Stimulated activated naive CD8-positive, alpha-beta T cell treated with anti-CD3 and anti-CD28 coated beads, Interleukin-15, amount 100 ng/mL, for 72 hours (primary cell): Measurements from ENCODE around the gene TAC3.
"Not testable (repeated sequence)": the region's sequence is repeated elsewhere in the genome, so short reads cannot be mapped to it uniquely, and the experiment has no call there.

Source experiments
- ATAC-seq: fragments of 150-1000 bp; cut with Tn5 transposase; 2 replicates; pipeline ENCODE4 v1.10.0; 2021; ENCODE audit warnings: mild to moderate bottlenecking, moderate library complexity
- DNase-seq, 2 donors: peaks; one replicate each; pipeline ENCODE4 v3.0.0; 2021 to 2022
- H3K27ac Mint-ChIP-seq, 2 donors: one replicate each; pipeline ENCODE4 v1.8.0; 2022; ENCODE audit warnings: mild to moderate bottlenecking in 2 of 2, mixed read lengths in 2 of 2, moderate library complexity in 2 of 2
- H3K27me3 Mint-ChIP-seq: one replicate; pipeline ENCODE4 v1.8.0; 2022; ENCODE audit warnings: mixed read lengths
- H3K4me1 Mint-ChIP-seq: one replicate; pipeline ENCODE4 v1.8.0; 2022; ENCODE audit warnings: mild to moderate bottlenecking, mixed read lengths
- H3K4me3 Mint-ChIP-seq, 2 donors: one replicate each; pipeline ENCODE4 v1.8.0; 2022; ENCODE audit warnings: mild to moderate bottlenecking in 2 of 2, mixed read lengths in 2 of 2, moderate library complexity in 1 of 2
- H3K9me3 Mint-ChIP-seq, 2 donors: one replicate each; pipeline ENCODE4 v1.8.0; 2022; ENCODE audit warnings: mixed read lengths in 2 of 2

Gene TAC3

DNA sequence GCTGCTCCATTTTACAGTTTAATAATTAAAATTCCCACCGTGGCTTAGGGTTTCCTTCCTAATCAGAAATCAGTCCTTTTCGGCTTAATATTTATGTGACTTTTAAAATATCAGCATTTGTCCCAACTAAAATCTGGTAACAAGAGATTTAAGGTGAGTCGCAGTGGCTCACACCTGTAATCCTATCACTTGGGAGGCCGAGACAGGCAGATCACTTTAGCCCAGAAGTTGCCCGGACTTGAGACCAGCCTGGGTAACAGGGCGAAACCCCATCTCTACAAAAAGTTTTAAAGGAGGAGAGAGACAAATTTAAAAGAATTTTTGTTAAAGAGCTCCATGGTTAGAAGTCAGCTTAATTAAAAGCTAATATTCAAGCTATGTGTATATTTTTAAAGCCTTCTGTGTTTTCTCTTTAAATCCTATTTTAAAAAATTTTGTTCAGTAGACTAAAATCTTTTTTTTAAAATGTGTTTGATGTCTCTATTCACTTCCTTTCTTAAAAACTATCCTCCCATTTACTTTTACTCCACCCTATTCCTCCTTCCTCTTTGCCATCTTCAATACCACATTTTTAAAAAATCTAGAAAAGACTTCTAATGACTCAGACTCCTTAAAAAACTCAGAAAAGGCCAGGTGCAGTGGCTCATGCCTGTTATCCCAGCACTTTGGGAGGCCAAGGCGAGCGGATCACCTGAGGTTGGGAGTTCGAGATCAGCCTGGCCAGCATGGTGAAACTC is 3.8 kb upstream of the TAC3 start:
- H3K27ac Mint-ChIP-seq: peak overlapping the region in 1 of 2 donors; percentile 10

DNA sequence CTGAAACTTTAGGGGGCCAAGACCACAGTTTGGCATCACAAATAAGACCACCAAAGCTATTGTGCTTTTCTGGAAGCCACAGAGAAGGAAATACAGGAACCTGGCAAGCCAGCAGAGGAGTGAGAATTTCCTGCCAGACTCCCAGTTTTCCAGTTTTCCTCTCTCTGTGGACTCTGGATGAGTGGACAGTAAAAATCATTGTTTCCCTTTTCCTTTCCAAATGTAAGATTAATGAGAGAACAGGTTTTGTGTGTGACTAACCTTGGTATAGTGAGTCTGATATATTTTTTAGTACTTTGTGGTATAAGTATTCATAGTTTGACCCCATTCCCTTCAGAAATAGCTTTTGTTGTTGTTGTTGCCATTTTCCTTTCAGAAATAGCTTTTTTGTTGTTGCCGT is 2.6 kb upstream of the TAC3 start:
- ATAC-seq: no peak
- no peaks in the 10 kb centered on the region for H3K9me3 Mint-ChIP-seq
- peaks cover 17% of the 10 kb centered on the region for H3K27me3 Mint-ChIP-seq
- H3K27ac Mint-ChIP-seq: no peak overlapping the region
- H3K4me3 Mint-ChIP-seq: no peak overlapping the region
- DNase-seq: no peak
- no peaks in the 10 kb centered on the region for H3K4me1 Mint-ChIP-seq

More for the DNA sequence above, 3.8 kb upstream of the TAC3 start:
- Mint-ChIP-seq H3K4me3 (no peak overlapping the region), H3K4me1 (no peaks in the 10 kb centered on the region), H3K27me3 (peaks cover 5% of the 10 kb centered on the region), H3K9me3 (no peaks in the 10 kb centered on the region)
- no peak for DNase-seq
- ATAC-seq: no peak

DNA sequence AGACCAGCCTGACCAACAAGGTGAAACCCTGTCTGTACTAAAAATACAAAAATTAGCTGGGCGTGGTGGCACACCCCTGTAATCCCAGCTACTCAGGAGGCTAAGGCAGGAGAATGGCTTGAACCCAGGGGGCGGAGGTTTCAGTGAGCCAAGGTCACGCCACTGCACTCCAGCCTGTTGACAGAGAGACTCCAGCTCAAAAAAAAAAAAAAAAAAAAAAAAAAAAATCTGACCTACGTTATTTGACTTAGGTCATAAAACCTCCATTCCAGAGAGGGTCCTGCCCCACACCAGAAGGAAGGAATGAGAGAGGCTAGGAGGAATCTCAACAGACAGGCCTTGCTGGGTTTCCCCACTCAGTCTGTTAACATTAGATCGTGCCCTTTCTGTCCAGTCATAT is 2.0 kb upstream of the TAC3 start:
- not testable (repeated sequence) for ATAC-seq, DNase-seq, H3K4me1 Mint-ChIP-seq, H3K4me3 Mint-ChIP-seq, H3K27ac Mint-ChIP-seq, H3K9me3 Mint-ChIP-seq
- peaks cover 21% of the 10 kb centered on the region for H3K27me3 Mint-ChIP-seq

DNA sequence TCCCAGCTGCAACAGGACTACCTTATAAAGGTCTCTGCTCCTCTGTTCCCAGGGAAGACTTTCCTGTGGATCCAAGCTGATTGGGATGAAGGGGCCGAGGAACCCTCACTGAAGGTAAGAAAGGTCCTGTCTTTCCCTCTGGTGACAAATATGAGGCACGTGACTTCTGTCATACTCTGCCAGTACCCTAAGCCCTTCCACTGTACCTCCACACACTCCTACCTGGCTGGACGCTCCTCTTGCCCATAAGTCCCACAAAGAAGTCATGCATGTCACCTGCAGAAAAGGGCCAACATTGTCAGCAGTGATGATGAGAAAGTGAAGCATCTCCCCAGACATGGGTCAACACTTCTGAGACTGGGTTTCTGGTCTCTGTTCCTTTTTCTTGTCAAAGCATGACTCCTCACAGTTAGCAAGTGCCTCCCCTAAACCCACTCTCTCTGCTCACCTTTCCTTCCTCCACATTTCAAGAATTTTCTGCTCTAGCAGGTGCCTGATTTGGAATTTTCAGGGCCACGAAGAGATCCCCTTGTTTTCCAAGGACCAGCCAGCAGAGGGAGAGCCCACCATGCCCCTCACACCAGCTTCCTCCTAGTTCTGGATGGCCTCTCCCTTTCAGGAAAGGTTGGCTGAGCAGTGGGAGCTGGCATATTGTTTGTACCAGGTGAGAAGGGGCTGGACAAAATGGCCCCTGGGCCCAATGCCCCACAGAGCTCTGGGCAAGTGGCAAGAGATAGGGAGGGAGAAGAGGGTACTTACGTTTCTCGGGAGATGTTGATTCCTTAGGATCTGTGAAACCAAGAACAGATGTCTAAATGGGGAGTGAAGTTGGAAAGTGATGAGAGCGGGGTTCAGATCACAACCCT is 3.5 kb downstream of the TAC3 start:
- H3K4me3 Mint-ChIP-seq: no peak overlapping the region
- ATAC-seq (no peak), DNase-seq (no peak)
- peak overlapping the region in 1 of 2 donors; percentile 36 for H3K27ac Mint-ChIP-seq
- no peaks in the 10 kb centered on the region for H3K9me3 Mint-ChIP-seq
- H3K27me3 Mint-ChIP-seq: peaks cover 21% of the 10 kb centered on the region
- H3K4me1 Mint-ChIP-seq: peaks cover 30% of the 10 kb centered on the region

DNA sequence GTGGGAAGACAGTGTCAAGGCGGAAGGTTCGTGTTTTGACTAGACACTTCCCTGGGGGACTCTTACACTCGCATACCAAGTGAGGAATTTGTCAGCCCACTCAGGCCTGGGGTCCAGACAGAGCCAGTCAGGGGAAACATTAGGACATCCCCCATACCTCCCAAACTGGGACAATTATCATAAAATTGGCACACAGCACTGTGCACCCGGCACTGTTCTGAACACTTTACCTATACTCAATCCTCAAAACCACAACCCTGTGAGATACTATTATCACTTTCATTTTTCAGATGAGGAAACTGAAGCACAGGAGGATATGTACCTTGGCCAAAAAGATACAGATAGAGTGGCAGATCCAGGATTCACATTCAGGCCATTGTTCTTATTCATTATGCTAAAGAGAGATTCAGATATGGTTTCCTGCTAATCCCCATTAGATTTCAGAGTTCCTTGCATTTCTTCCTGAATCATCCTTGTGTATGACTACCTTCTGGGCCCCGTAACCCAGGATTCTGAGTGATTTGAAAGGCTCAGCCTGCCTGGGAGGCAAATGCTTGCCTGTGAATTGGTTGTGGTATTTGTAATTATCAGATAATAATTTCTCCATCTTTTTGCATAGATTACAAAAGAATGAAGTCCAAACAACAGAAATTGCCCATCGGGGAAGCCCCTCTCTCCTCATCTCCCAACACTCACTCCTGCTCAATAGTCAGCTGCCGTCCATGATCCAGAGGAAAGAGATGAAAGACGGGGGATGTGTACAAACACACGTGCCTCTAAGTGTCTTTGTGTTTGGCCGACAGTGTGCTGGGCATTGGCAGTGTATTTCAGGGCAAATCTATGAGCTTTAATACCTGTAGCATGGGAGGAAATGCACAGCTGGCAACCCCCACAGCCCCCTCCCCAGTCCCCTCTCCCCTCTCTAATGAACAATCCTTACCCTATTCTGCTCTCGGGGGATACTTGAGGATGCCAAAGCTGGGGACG is 4.6 kb downstream of the TAC3 start:
- H3K4me3 Mint-ChIP-seq: peak overlapping the region; percentile 24 to 36
- DNase-seq (no peak), ATAC-seq (peak; percentile 89)
- H3K9me3 Mint-ChIP-seq: no peaks in the 10 kb centered on the region
- H3K27me3 Mint-ChIP-seq: peaks cover 21% of the 10 kb centered on the region
- H3K27ac Mint-ChIP-seq: peak overlapping the region in 1 of 2 donors; percentile 72
- peaks cover 40% of the 10 kb centered on the region for H3K4me1 Mint-ChIP-seq

DNA sequence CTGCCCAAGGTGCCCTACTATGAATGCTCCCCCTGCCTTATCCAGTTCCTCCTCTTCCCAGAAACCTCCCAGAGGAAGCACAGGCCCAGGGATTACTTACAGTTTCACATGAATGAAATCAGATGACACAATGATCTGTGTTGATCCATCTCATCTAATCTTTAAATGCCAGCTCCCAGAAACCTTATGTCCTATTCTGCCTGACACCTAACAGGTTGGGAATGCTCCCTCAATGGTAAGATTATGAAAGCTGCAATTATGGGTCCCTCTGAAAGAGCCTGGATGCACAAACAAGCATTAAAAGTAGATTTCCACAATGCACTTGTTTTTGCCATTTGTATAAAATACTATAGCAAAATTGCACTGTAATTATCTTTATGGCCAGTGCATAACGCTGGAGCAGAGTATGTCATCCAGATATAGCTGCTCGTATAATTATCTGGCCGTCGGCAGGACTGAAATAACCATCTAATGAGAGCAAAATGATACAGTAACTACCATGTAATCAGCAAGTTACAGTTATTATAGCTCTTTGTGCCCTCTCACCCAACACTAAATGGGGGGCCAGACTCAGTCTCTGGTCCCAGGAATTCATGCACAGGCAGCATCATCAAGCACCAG is 5.6 kb downstream of the TAC3 start:
- no peak for DNase-seq
- no peak for ATAC-seq
- H3K4me3 Mint-ChIP-seq: no peak overlapping the region
- no peaks in the 10 kb centered on the region for H3K9me3 Mint-ChIP-seq
- H3K27me3 Mint-ChIP-seq: peaks cover 21% of the 10 kb centered on the region
- H3K4me1 Mint-ChIP-seq: peaks cover 45% of the 10 kb centered on the region
- no peak overlapping the region for H3K27ac Mint-ChIP-seq

DNA sequence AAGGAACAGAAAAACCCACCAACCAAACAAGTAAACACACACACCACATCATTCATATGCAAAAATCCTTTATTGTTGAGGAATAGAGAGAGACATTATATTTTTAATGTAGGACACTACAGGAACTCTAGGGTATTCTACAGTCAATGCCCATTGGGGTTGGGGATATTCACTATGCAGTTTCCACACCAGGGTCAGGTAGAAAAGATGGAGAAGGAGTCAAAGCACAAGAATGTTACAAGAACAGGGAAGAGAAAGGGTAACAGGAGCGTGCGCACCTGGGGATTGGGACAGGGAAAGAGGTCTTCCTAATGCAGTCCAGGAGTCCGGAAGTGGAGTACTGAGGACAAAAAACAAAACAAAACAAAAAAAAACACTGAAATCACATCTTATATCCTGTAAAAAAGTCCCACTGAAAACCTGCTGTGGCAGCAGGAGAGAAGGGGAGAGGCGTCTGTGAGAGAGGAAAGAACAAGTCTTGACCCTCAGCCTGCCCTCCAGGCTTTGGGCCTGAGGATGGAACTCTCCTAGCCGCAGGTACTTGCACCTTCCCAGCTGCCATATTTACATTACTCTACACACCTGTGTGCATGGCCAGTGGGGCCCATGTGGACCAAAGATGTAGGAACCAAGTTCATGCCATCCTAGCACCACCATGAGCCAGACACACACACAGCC is 6.2 kb downstream of the TAC3 start:
- no peak overlapping the region for H3K27ac Mint-ChIP-seq
- H3K4me3 Mint-ChIP-seq: no peak overlapping the region
- DNase-seq (no peak), ATAC-seq (no peak)
- H3K4me1 Mint-ChIP-seq: peaks cover 51% of the 10 kb centered on the region
- H3K27me3 Mint-ChIP-seq: peaks cover 15% of the 10 kb centered on the region
- no peaks in the 10 kb centered on the region for H3K9me3 Mint-ChIP-seq

DNA sequence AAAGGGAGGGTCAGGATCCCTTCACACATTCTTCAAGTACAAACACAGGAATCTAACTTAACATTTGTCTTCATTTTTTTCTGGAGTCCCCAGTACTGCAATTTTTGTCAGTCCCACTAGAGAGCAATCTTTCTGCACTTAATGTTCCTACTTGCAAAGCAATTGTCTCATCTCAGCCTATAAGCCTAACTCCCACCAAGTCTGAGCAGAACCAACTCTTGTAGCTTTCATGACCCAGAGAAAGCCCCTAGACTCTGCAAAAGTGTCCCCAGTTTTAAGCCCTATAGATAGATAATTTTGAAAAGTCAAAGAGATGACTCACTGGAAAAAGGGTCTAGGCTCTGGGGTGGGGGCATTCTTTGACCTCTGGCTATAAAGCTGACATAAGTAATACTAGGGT is 8.2 kb downstream of the TAC3 start:
- DNase-seq (peak in 1 of 2 donors; percentile 25), ATAC-seq (peak; percentile 44)
- Mint-ChIP-seq H3K9me3 (no peaks in the 10 kb centered on the region), H3K27me3 (no peaks in the 10 kb centered on the region), H3K4me1 (peaks cover 55% of the 10 kb centered on the region), H3K27ac (no peak overlapping the region), H3K4me3 (no peak overlapping the region)

DNA sequence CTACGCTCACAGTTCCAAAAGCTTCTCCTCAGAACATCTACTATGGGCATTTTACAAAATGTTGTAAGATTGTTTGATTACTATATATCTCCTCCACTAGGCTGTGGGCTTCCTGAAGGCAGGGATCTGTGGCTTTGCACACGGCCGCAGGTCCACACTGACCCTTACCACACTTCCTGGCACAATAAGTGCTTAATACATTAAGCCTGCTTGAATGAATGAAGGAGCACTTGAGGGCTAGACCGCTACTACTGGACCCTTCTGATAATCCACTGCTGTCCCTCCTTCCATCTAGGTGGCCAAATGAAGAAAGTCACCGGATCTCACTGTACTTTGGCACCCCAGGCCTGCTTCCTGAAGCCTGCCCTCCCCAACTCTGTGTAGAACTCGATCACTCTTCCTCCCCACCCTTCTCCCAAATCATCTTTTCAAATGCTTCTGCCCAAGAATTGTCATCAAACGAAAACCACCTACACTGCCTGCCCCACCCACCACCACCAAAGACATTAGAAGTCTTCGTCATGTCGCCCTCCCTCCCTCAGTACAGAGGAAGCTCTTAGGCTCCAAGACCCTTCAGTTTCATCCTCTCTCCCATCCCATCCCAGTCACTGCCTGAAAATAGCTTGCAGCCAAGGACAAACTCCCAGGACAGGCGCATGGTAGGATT is 9.4 kb downstream of the TAC3 start:
- ATAC-seq (no peak), DNase-seq (no peak)
- H3K9me3 Mint-ChIP-seq: no peaks in the 10 kb centered on the region
- no peaks in the 10 kb centered on the region for H3K27me3 Mint-ChIP-seq
- H3K27ac Mint-ChIP-seq: peak overlapping the region in 1 of 2 donors; percentile 29
- H3K4me1 Mint-ChIP-seq: peaks cover 52% of the 10 kb centered on the region
- peak overlapping the region; percentile 75 to 76 for H3K4me3 Mint-ChIP-seq

DNA sequence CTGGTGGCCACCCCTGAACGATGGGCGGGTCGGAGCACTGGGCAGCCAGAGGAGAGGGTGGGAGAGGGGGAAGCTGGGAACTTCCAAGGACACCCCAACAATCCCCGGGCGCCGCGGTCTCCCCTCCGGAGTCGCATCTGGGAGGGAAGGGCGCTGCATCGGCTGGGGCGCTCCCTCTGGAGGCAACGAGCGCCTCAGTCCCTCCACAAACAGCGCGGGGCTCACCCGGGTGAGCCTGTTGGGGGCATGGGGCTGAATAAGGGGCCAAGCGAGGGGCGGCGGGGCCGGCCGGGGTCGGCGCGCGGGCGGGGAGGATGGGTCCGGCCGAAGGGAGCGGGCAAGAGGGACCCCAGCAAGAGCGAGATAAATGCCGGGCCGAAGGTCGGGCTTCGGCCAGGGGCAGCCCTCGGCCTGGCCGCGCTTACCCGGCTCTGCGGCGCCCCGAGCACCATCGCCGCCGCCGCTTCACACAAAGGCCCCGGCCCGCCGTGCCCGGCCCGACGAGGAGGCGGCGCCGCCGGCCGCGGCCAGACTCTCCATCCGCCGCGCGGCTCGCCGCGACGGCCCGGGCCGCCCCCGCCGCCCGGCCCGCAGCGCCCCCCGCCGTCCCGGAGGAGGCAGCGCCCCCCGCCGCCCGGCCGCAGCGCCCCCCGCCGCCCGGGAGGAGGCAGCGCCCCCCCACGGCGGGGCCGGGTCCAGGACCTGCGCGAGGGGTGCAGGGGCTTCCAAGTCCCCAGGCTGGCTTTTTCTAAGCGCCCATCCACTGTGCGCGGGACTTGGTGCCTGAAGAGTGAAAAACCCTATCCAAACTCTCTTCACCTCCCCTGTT is 10.1 kb downstream of the TAC3 start, which contains the start of gene ZBTB39:
TSS of gene ZBTB39 (minus strand) at position 567 of the 829 bp plus-strand sequence. CDS start 1,629 bp downstream, outside the sequence.
- Mint-ChIP-seq H3K27ac (peak within 1 kb of the TSS; percentile 78 to 95), H3K9me3 (no peaks in the 10 kb centered on the region), H3K4me3 (peak within 1 kb of the TSS; percentile 85 to 92), H3K4me1 (peaks cover 52% of the 10 kb centered on the region), H3K27me3 (no peaks in the 10 kb centered on the region)
- DNase-seq (peak; percentile 73 to 74), ATAC-seq (peak; percentile 82)

DNA sequence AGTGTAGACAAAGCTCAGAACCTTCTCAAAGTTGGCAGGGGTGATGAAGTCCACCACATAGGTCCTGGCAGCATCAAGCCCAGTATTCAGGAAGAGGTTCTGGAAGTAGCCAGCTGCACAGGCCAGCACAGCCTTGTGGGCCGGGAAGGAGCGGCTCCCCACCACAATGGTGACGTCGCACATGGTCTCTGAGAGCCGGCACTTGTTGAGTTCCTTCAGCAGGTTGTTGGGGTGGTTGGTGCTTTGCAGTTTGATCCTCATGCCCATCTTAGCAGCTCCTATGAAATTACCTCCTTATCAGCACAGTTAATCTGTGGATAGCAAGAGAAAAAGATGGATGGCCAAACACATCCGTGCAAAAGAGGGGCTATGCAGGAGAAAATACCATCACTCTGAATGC is 11.7 kb downstream of the TAC3 start:
- DNase-seq (no peak), ATAC-seq (no peak)
- H3K4me1 Mint-ChIP-seq: peaks cover 64% of the 10 kb centered on the region
- peak overlapping the region in 1 of 2 donors; percentile 92 for H3K4me3 Mint-ChIP-seq
- H3K27me3 Mint-ChIP-seq: no peaks in the 10 kb centered on the region
- H3K27ac Mint-ChIP-seq: no peak overlapping the region
- H3K9me3 Mint-ChIP-seq: no peaks in the 10 kb centered on the region

DNA sequence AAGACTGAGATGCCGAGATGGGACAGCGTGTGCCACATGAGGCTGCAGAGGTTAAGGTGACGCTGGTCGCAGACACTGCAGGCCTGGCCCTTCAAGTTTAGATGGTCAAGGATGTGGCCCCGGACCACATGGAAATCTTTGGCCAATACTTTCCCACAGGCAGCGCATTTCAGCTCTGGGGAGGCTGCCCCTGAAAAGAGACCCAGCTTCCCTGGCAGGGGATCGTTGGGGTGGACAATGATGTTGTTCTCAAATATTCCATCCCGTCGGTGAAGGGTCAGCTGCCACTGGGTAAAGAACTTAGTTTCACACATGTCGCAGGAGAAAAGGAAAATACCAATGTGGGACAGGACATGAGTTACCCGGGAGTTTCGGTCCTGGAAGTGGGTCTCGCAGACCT is 12.9 kb downstream of the TAC3 start:
- ATAC-seq: no peak
- Mint-ChIP-seq H3K27ac (no peak overlapping the region), H3K4me3 (no peak overlapping the region), H3K9me3 (no peaks in the 10 kb centered on the region), H3K4me1 (peaks cover 75% of the 10 kb centered on the region), H3K27me3 (no peaks in the 10 kb centered on the region)
- no peak for DNase-seq

DNA sequence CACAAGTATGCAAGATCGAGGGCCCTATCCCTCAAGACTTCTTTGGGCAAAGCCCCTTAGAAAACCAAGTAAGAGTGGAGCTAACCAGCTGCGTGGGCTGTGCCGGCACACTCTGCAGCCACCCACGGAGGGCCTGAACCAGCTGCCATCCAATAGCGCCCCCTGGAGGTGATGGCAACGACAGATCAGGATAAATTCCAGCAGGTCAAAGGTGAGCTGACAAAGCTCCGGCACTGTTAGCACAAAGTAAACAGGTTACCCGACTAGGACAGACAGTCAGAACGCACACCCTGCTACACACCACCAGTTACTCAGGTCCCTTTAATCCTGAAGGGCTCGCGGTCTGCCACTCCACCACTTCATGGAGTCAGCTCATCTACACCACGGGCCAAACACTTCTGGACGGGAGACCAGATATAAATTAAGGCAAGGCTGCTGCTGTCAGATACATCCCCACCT is 14.9 kb downstream of the TAC3 start:
- ATAC-seq (peak; percentile 60), DNase-seq (peak; percentile 67 to 75)
- H3K4me1 Mint-ChIP-seq: peaks cover 68% of the 10 kb centered on the region
- H3K4me3 Mint-ChIP-seq: no peak overlapping the region
- no peaks in the 10 kb centered on the region for H3K9me3 Mint-ChIP-seq
- H3K27me3 Mint-ChIP-seq: no peaks in the 10 kb centered on the region
- H3K27ac Mint-ChIP-seq: no peak overlapping the region
